Pancreas (tissue), 10 donors: ENCODE measurements around the gene UBE2J2. TPM values are rescaled to one million over a fixed set of nuclear protein-coding genes. Genes with fewer than 3 reads are reported as not detected.

Experiments used
- ATAC-seq, 4 donors: fragments of 200-7000 bp; cut with Tn5 transposase; one replicate each; pipeline versions ENCODE4 v1.8.0 to v1.9.1; 2020; ENCODE audit warnings: mild to moderate bottlenecking in 4 of 4, moderate library complexity in 4 of 4
- DNase-seq, 6 donors: peaks; one replicate each; pipeline ENCODE4 v3.0.0-alpha.2; 2020
- FAIRE-seq: peaks from 2 replicates; lab custom pipeline; 2012; peaks lifted over from hg19 to GRCh38; lab: Jason Lieb, UNC
- H3K27ac ChIP-seq, 4 donors: fragments of 200-600 bp; sonication (generic); 1 replicate in 3 of 4; 2 replicates in 1 of 4; pipeline versions ENCODE4 v1.5.0 to v1.8.0; 2020
- H3K27me3 ChIP-seq, 4 donors: fragments of 200-600 bp; one replicate each; pipeline ENCODE4 v1.8.0; 2021
- H3K36me3 ChIP-seq, 3 donors: fragments of 200-600 bp; sonication (generic) in 1 of 3; one replicate each; pipeline versions ENCODE4 v1.5.0 to v1.8.0; 2020 to 2021
- H3K4me1 ChIP-seq, 3 donors: fragments of 200-600 bp; one replicate each; pipeline ENCODE4 v1.8.0; 2021
- H3K4me3 ChIP-seq, 4 donors: fragments of 200-600 bp; sonication (generic) in 2 of 4; one replicate each; pipeline versions ENCODE4 v1.5.0 to v1.8.0; 2020 to 2021
- H3K9me3 ChIP-seq, 4 donors: fragments of 200-600 bp; one replicate each; pipeline ENCODE4 v1.8.0; 2021
- WGBS, 2 donors: extraction: QIAGEN DNeasy Blood & Tissue Kit; methylation state at CpG; one replicate each; pipeline ENCODE4 v1.1.7; 2013; 5-methylcytosine and 5-hydroxymethylcytosine counted together
- intact Hi-C, 3 donors: fragments of 100-400 bp; cut with DNase I; formaldehyde crosslinking; loops; one replicate each; pipeline versions ENCODE4 v1.11.1 to v1.14.2; 2022
- polyA plus RNA-seq, 2 donors: library from polyadenylated mRNA; stranded (reverse); fragments of 200-250 nt; gene quantifications; one replicate each; pipeline ENCODE4 v1.2.3, GENCODE V29; 2013
- total RNA-seq, 6 donors: library from RNA; stranded (reverse); fragmentation: NEBNext Ultra II Directional in 4 of 6; extraction: Animal tissue kit (Norgen Biotek cat#: 25700) in 4 of 6; gene quantifications; one replicate each; pipeline versions ENCODE4 v1.2.1 to v1.2.4, GENCODE V29; 2021 to 2023
- TF ChIP-seq, protein P1 (sequence below), 4 donors: fragments of 200-600 bp; sonication (generic) in 3 of 4; IDR thresholded peaks; one replicate each; pipeline versions ENCODE4 v1.5.0 to v1.8.0; 2021; ENCODE audit warnings: antibody characterized with exemption in 4 of 4
- donor health status: healthy with polysubstance abuse.
- donor health status: DM: no; HTN: no; CAD: no; lungs with moderate emphysema.
- donor health status: DM: no; HTN: no; CAD: no.
- donor health status: control.
- donor health status: control.
- donor health status: Bipolar disorder and iron deficiency.
- donor health status: DM: yes; HTN: yes; CAD: no.
- donor health status: DM: no; HTN: no; CAD: no.
- donor health status: DM: no; HTN: no; CAD: no.
- donor health status: DM: yes; HTN: yes; CAD: no.

The UBE2J2 gene
- total RNA-seq = 10 to 100 TPM; 20.8 to 30.4 (median 22.3) TPM
- polyA plus RNA-seq = 10 to 100 TPM; 34.1 to 44.5 TPM

DNA sequence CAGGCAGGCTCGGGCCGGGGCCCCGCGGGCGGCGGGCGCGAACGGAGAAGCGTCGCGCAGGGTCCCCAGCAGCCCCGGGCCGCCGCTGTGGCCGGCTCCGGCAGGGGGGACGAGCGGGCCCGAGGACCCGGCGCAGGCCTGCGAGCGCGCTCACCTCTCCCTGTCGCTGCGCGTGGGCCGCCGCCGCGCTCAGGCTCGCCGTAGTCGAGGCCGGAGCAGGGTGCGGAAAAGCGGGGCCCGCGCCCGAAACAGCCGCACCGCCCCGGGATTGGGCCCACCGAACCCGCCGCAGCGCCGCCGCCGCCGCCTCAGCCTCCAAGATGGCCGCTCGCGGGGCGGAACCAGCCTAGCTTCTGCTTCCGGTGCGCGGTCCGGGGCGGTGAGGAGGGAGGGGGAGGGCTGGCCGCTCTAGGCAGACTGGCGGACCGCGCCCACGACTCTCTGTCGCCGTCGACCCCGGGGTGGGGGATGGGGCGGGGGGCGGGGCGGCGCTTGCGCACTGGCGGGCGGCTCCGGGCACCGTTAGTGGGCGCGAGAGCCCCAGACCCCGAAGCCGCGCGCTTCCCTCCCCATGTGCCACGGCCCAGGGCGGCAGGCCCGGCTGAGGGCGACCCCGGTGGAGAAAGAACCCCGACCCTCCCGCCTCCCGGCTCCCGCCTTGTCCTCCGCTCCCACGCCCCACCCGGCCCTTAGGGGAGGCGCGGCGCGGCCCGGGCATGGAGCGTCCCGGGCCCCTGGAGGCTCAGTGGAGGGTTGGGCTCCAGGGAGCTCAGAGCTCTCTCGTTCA is at the start of gene UBE2J2:
TSS of gene UBE2J2 (minus strand) at position 343 of the 787 bp plus-strand sequence. CDS start 5,862 bp downstream, outside the sequence.
- peak within 1 kb of the TSS; percentile 95 to 98 (median 96) for H3K4me3 ChIP-seq
- H3K9me3 ChIP-seq = no peaks in the 10 kb centered on the region
- intact Hi-C loops = no loop called here
- no peak for FAIRE-seq
- DNase-seq = peak; percentile 92 to 98 (median 95)
- ATAC-seq = peak; percentile 96 to 98 (median 96)
- TF ChIP-seq, protein P1, sequence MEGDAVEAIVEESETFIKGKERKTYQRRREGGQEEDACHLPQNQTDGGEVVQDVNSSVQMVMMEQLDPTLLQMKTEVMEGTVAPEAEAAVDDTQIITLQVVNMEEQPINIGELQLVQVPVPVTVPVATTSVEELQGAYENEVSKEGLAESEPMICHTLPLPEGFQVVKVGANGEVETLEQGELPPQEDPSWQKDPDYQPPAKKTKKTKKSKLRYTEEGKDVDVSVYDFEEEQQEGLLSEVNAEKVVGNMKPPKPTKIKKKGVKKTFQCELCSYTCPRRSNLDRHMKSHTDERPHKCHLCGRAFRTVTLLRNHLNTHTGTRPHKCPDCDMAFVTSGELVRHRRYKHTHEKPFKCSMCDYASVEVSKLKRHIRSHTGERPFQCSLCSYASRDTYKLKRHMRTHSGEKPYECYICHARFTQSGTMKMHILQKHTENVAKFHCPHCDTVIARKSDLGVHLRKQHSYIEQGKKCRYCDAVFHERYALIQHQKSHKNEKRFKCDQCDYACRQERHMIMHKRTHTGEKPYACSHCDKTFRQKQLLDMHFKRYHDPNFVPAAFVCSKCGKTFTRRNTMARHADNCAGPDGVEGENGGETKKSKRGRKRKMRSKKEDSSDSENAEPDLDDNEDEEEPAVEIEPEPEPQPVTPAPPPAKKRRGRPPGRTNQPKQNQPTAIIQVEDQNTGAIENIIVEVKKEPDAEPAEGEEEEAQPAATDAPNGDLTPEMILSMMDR (IDR thresholded peaks at IDR 0.05) = no peak
- no peaks in the 10 kb centered on the region for H3K27me3 ChIP-seq
- peaks cover 10 to 21% (median 14%) of the 10 kb centered on the region in 3 donors for H3K4me1 ChIP-seq
- no peaks in the 10 kb centered on the region for H3K36me3 ChIP-seq
- H3K27ac ChIP-seq = peak within 1 kb of the TSS; percentile 35 to 61 (median 54)
- 0 to 1% methylated on average over 60 to 105 of the region's 105 CpGs for whole genome bisulfite sequencing, 2 donors

DNA sequence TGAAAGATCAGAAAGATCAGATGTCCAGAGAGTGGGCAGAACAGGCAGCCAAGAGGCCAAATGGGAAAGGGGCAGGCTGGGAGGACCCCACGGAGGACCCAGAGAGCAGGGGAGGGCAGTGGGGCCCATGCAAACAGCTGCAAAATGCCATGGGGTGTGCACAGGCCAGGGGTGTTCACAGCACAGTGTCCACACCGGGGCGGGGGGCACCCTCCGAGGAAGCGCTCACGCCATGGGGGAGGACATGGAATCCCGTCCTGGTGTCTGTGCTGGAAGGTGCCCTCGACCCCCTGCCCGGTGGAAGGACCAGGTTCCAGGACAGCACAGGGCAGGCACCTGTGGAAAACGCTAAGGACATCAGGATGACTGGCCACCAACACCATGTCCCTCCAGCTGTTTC is 49.3 kb upstream of the UBE2J2 start:
- TF ChIP-seq, protein P1 (IDR thresholded peaks at IDR 0.05) = no peak
- Histone ChIP-seq H3K36me3 (no peaks in the 10 kb centered on the region), H3K4me1 (peaks cover 13 to 27% (median 19%) of the 10 kb centered on the region in 3 donors), H3K9me3 (no peaks in the 10 kb centered on the region), H3K4me3 (peak overlapping the region in 1 of 4 donors; percentile 5), H3K27ac (no peak overlapping the region), H3K27me3 (no peaks in the 10 kb centered on the region)
- intact Hi-C loops = no loop called here
- WGBS, 2 donors = 73% methylated on average over 10 of the region's 10 CpGs
- no peak for DNase-seq
- ATAC-seq = no peak
- no peak for FAIRE-seq

DNA sequence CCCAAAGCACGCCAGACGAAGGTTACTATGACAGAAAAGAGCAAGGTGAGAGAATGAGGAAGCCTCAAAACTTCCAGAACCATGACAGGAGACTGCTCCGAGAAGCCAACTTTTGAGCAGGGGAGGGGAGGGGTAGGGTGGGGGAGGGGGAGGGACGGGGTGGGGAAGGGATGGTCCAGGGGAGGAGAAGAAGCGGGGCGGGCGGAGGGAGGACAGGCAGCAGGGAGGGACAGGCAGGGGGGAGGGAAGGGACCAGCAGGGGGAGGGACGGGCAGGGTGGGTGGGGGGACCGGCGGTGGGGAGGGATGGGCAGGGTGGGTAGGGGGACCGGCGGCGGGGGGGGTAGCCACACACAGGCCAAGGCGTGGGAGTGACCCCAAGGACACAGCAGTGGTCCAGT is 48.8 kb upstream of the UBE2J2 start:
- WGBS, 2 donors = 64 to 66% methylated on average over 10 of the region's 14 CpGs
- DNase-seq (no peak), ATAC-seq (no peak), FAIRE-seq (no peak)
- intact Hi-C loops = no loop called here
- H3K27ac ChIP-seq = no peak overlapping the region
- peaks cover 17 to 30% (median 19%) of the 10 kb centered on the region in 3 donors for H3K4me1 ChIP-seq
- H3K4me3 ChIP-seq = no peak overlapping the region
- no peaks in the 10 kb centered on the region for H3K9me3 ChIP-seq
- peaks cover 0 to 3% (median 0%) of the 10 kb centered on the region in 3 donors for H3K36me3 ChIP-seq
- TF ChIP-seq, protein P1 (IDR thresholded peaks at IDR 0.05) = no peak
- H3K27me3 ChIP-seq = no peaks in the 10 kb centered on the region

DNA sequence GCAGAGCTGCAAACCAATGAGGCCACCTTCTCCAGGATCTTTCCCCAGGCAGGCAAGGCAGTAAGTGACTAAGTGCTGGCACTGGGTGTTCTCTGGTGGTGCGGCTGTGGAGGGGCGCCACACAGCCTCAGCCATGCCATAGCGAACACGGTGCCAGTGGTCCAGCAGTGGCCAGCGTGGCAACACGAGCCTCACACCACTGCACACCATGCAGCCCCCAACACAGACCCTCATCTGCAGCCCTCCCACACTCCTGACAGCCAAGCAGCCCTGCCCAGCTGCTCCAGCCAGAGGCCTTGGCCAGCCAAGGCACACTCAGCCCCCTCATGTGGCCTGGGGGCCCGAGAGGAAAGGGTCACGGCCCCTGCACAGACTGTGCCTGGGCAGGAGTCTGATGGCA is 47.8 kb upstream of the UBE2J2 start:
- Histone ChIP-seq H3K36me3 (peaks cover 0 to 3% (median 0%) of the 10 kb centered on the region in 3 donors), H3K9me3 (no peaks in the 10 kb centered on the region), H3K4me1 (peaks cover 17 to 30% (median 17%) of the 10 kb centered on the region in 3 donors), H3K4me3 (no peak overlapping the region), H3K27ac (no peak overlapping the region), H3K27me3 (no peaks in the 10 kb centered on the region)
- intact Hi-C loops = no loop called here
- FAIRE-seq (no peak), DNase-seq (no peak), ATAC-seq (no peak)
- TF ChIP-seq, protein P1 (IDR thresholded peaks at IDR 0.05) = no peak
- WGBS, 2 donors = 88 to 91% methylated on average over 8 of the region's 8 CpGs
